Prostate gland (tissue), 2 donors: ENCODE results near the gene ELFN1. TPM values are rescaled to one million over a fixed set of nuclear protein-coding genes. Genes with fewer than 3 reads are reported as not detected.

Experiments used
- DNase-seq: peaks from one replicate; pipeline ENCODE4 v3.0.0-alpha.2; 2019; ENCODE audit warnings: low spot score
- H3K27ac ChIP-seq, 2 donors: fragments of 200-600 bp; sonication (generic); 2 replicates each; pipeline ENCODE4 v1.5.1; 2017 to 2019
- H3K27me3 ChIP-seq: fragments of 200-600 bp; sonication (generic); replicated peaks from 2 replicates; pipeline ENCODE4 v1.5.1; 2019; ENCODE audit not compliant: insufficient read depth
- H3K36me3 ChIP-seq, 2 donors: fragments of 200-600 bp; sonication (generic); 1 replicate in 1 of 2; 2 replicates in 1 of 2; pipeline versions ENCODE4 v1.5.1 to v1.8.1; 2017 to 2019
- H3K4me1 ChIP-seq: fragments of 200-600 bp; sonication (generic); replicated peaks from 2 replicates; pipeline ENCODE4 v1.5.1; 2019
- H3K4me3 ChIP-seq, 2 donors: fragments of 200-600 bp; sonication (generic); 2 replicates each; pipeline ENCODE4 v1.5.1; 2017 to 2019
- H3K9me3 ChIP-seq: fragments of 200-600 bp; sonication (generic); 2 replicates; pipeline ENCODE4 v1.5.1; 2017
- CTCF ChIP-seq, 4 experiments: fragments of 200-600 bp in 2 of 4; fragments of 450-650 bp in 2 of 4; sonication (generic) in 2 of 4; IDR thresholded peaks; 1 replicate in 3 of 4; 2 replicates in 1 of 4; pipeline ENCODE4 v1.5.1; 2016 to 2019; ENCODE audit warnings: antibody characterized with exemption in 4 of 4, mild to moderate bottlenecking in 2 of 4, moderate library complexity in 2 of 4
- POLR2A ChIP-seq: fragments of 450-650 bp; IDR thresholded peaks from one replicate; pipeline ENCODE4 v1.6.1; 2016; ENCODE audit warnings: antibody characterized with exemption, mild to moderate bottlenecking
- POLR2AphosphoS5 ChIP-seq: sonication (generic); formaldehyde crosslinking; IDR thresholded peaks from one replicate; pipeline ENCODE4 v1.6.1; 2017; ENCODE audit warnings: antibody characterized with exemption
- WGBS: methylation state at CpG from one replicate; pipeline ENCODE4 v1.1.5; 2018; 5-methylcytosine and 5-hydroxymethylcytosine counted together
- intact Hi-C: fragments of 100-400 bp; cut with DNase I; formaldehyde crosslinking; loops from one replicate; pipeline ENCODE4 v1.14.2; 2022
- total RNA-seq, 2 donors: library from RNA; depleted of rRNA; stranded (reverse); fragments of >200 nt; gene quantifications; one replicate each; pipeline ENCODE4 v1.1.0, GENCODE V29; 2016

Gene ELFN1
- total RNA-seq, 2 donors from 2014 or later, result 2.0 to 3.0 TPM

- Histone ChIP-seq H3K36me3 (no peaks in the 10 kb centered on the region), H3K27ac (no peak overlapping the region), H3K27me3 (no peaks in the 10 kb centered on the region), H3K4me1 (no peaks in the 10 kb centered on the region), H3K9me3 (no peaks in the 10 kb centered on the region), H3K4me3 (no peak overlapping the region)
- intact Hi-C loops, result no loop called here
- TF ChIP-seq POLR2A (no peak), CTCF (IDR thresholded peaks at IDR 0.05) (no peak), POLR2AphosphoS5 (no peak)
- WGBS, result 94% methylated on average over 7 of the region's 7 CpGs
- no peak for DNase-seq
Observed at GRCh38 chr7:1768832-1769231, 98.8 kb downstream of the ELFN1 start.

GRCh38 chr7:1769286-1770200 is 99.5 kb downstream of the ELFN1 start:
- Histone ChIP-seq H3K4me3 (no peak overlapping the region), H3K27me3 (no peaks in the 10 kb centered on the region), H3K4me1 (no peaks in the 10 kb centered on the region), H3K9me3 (no peaks in the 10 kb centered on the region), H3K36me3 (no peaks in the 10 kb centered on the region), H3K27ac (no peak overlapping the region)
- intact Hi-C loops, result no loop called here
- WGBS, result 96% methylated on average over 54 of the region's 54 CpGs
- TF ChIP-seq POLR2A, result no peak
- TF ChIP-seq CTCF (IDR thresholded peaks at IDR 0.05), result no peak
- TF ChIP-seq POLR2AphosphoS5, result no peak
- no peak for DNase-seq

GRCh38 chr7:1770331-1770730 is 100.3 kb downstream of the ELFN1 start:
- H3K36me3 ChIP-seq, result no peaks in the 10 kb centered on the region
- H3K27me3 ChIP-seq, result no peaks in the 10 kb centered on the region
- whole genome bisulfite sequencing, result 92% methylated on average over 6 of the region's 6 CpGs
- no peak overlapping the region for H3K27ac ChIP-seq
- no peak for DNase-seq
- H3K9me3 ChIP-seq, result no peaks in the 10 kb centered on the region
- H3K4me1 ChIP-seq, result no peaks in the 10 kb centered on the region
- TF ChIP-seq CTCF (IDR thresholded peaks at IDR 0.05) (no peak), POLR2AphosphoS5 (no peak), POLR2A (no peak)
- intact Hi-C loops, result no loop called here
- H3K4me3 ChIP-seq, result no peak overlapping the region

- DNase-seq, result no peak
- no peak overlapping the region for H3K27ac ChIP-seq
- TF ChIP-seq POLR2A (no peak), POLR2AphosphoS5 (no peak), CTCF (IDR thresholded peaks at IDR 0.05) (no peak)
- H3K4me1 ChIP-seq, result no peaks in the 10 kb centered on the region
- intact Hi-C loops, result no loop called here
- 82% methylated on average over 4 of the region's 4 CpGs for WGBS
- H3K27me3 ChIP-seq, result no peaks in the 10 kb centered on the region
- no peaks in the 10 kb centered on the region for H3K9me3 ChIP-seq
- no peaks in the 10 kb centered on the region for H3K36me3 ChIP-seq
- H3K4me3 ChIP-seq, result no peak overlapping the region
Observed at GRCh38 chr7:1775389-1775788, 105.3 kb downstream of the ELFN1 start.

- no peak overlapping the region for H3K27ac ChIP-seq
- intact Hi-C loops, result no loop called here
- H3K36me3 ChIP-seq, result no peaks in the 10 kb centered on the region
- H3K4me3 ChIP-seq, result no peak overlapping the region
- H3K27me3 ChIP-seq, result no peaks in the 10 kb centered on the region
- no peaks in the 10 kb centered on the region for H3K4me1 ChIP-seq
- WGBS, result 88% methylated on average over 6 of the region's 6 CpGs
- no peaks in the 10 kb centered on the region for H3K9me3 ChIP-seq
- no peak for DNase-seq
- no peak for TF ChIP-seq CTCF (IDR thresholded peaks at IDR 0.05)
- TF ChIP-seq POLR2AphosphoS5, result no peak
- TF ChIP-seq POLR2A, result no peak
Observed at GRCh38 chr7:1777122-1777521, 107.0 kb downstream of the ELFN1 start.
